K562 (cell line): ENCODE data around the gene ALAS2. TPM values are rescaled to one million over a fixed set of nuclear protein-coding genes. Genes with fewer than 3 reads are reported as not detected.

ENCODE experiments used
- polyA plus RNA-seq, 8 experiments: library from polyadenylated mRNA; depleted of rRNA in 4 of 8; stranded (reverse) in 5 of 8; unstranded in 3 of 8; fragments of >200 nt; fragmentation: Nextera tagmentation in 2 of 8; fragmentation: Illumina TruSeq in 1 of 8; extraction: Ambion mirVana in 2 of 8; extraction: Trizol in 1 of 8; gene quantifications; 2 replicates each; pipeline versions ENCODE4 v1.2.1 to v1.2.3, GENCODE V29; 2011 to 2014; ENCODE audit warnings: inconsistent platforms in 1 of 8, missing spikeins in 1 of 8
- total RNA-seq, 7 experiments: library from RNA; depleted of rRNA in 6 of 7; stranded (reverse); fragments of >200 nt in 6 of 7; fragmentation: Illumina TruSeq in 2 of 7; extraction: Trizol in 2 of 7; gene quantifications; 2 replicates each; pipeline versions ENCODE4 v1.2.1 to v1.2.3, GENCODE V29; 2011 to 2021; ENCODE audit warnings: low replicate concordance in 1 of 7

The ALAS2 gene
- total and polyA plus RNA-seq, 9 of the 15 experiments (the other 6 are each of a cell fraction or from before 2014, with no cell fraction given): 14.6 to 101 (median 33.4) TPM

Other genes with a start within 250 kb of the ALAS2 start
Only the 7 nearest of the 9 such genes appear.
- 23.1 and 25.3 TPM in 2 replicates for gene MAGED2, start 223.2 kb downstream of the ALAS2 start, total RNA-seq (2014; rRNA removed)
- 16.7 and 19.7 TPM in 2 replicates for gene MAGED2, start 223.2 kb downstream of the ALAS2 start, total RNA-seq (2014; rRNA removed; fragmentation: Illumina TruSeq; extraction: Trizol)
- gene MAGED2, start 223.2 kb downstream of the ALAS2 start, total RNA-seq (2015; rRNA removed; fragmentation: Illumina TruSeq; extraction: Trizol): 23.1 and 23.4 TPM in 2 replicates
- gene MAGED2, start 223.2 kb downstream of the ALAS2 start, total RNA-seq (2021): 21.9 and 22.4 TPM in 2 replicates
- gene MAGED2, start 223.2 kb downstream of the ALAS2 start, polyA plus RNA-seq (2011; rRNA removed): 49.1 and 69.3 TPM in 2 replicates
- gene MAGED2, start 223.2 kb downstream of the ALAS2 start, polyA plus RNA-seq (2014; fragmentation: Illumina TruSeq; extraction: Trizol): 31.3 and 36.1 TPM in 2 replicates
- 10 to 100 TPM; 22.8 to 45.9 TPM for gene MAGED2, start 223.2 kb downstream of the ALAS2 start, polyA plus RNA-seq (2014; fragmentation: Nextera tagmentation; extraction: Ambion mirVana)
- 33.0 and 36.1 TPM in 2 replicates for gene MAGED2, start 223.2 kb downstream of the ALAS2 start, polyA plus RNA-seq (2014; rRNA removed)
- gene TRO, start 110.2 kb downstream of the ALAS2 start, total RNA-seq (2014; rRNA removed): 0.41 and 0.65 TPM in 2 replicates
- 0.33 and 0.45 TPM in 2 replicates for gene TRO, start 110.2 kb downstream of the ALAS2 start, total RNA-seq (2014; rRNA removed; fragmentation: Illumina TruSeq; extraction: Trizol)
- 0.26 and 0.40 TPM in 2 replicates for gene TRO, start 110.2 kb downstream of the ALAS2 start, total RNA-seq (2015; rRNA removed; fragmentation: Illumina TruSeq; extraction: Trizol)
- 0.74 and 1.7 TPM in 2 replicates for gene TRO, start 110.2 kb downstream of the ALAS2 start, total RNA-seq (2021)
- gene TRO, start 110.2 kb downstream of the ALAS2 start, polyA plus RNA-seq (2011; rRNA removed): 0.18 TPM in 2 replicates
- 0.73 and 1.3 TPM in 2 replicates for gene TRO, start 110.2 kb downstream of the ALAS2 start, polyA plus RNA-seq (2014; fragmentation: Illumina TruSeq; extraction: Trizol)
- gene TRO, start 110.2 kb downstream of the ALAS2 start, polyA plus RNA-seq (2014; fragmentation: Nextera tagmentation; extraction: Ambion mirVana): 1 to 10 TPM in 1 of 2 experiments, under 1 TPM in 1; 0.38 to 1.1 TPM
- 0.63 and 0.93 TPM in 2 replicates for gene TRO, start 110.2 kb downstream of the ALAS2 start, polyA plus RNA-seq (2014; rRNA removed)
- not detected in 2 replicates for gene PFKFB1, start 36.8 kb downstream of the ALAS2 start, total RNA-seq (2014; rRNA removed)
- 0.15 TPM in 1 of 2 replicates, not detected in the other for gene PFKFB1, start 36.8 kb downstream of the ALAS2 start, total RNA-seq (2014; rRNA removed; fragmentation: Illumina TruSeq; extraction: Trizol)
- gene PFKFB1, start 36.8 kb downstream of the ALAS2 start, total RNA-seq (2015; rRNA removed; fragmentation: Illumina TruSeq; extraction: Trizol): 0.11 and 0.18 TPM in 2 replicates
- gene PFKFB1, start 36.8 kb downstream of the ALAS2 start, total RNA-seq (2021): 0.24 TPM in 1 of 2 replicates, not detected in the other
- 0.18 and 0.22 TPM in 2 replicates for gene PFKFB1, start 36.8 kb downstream of the ALAS2 start, polyA plus RNA-seq (2011; rRNA removed)
- 0.09 and 0.15 TPM in 2 replicates for gene PFKFB1, start 36.8 kb downstream of the ALAS2 start, polyA plus RNA-seq (2014; fragmentation: Illumina TruSeq; extraction: Trizol)
- under 1 TPM in 1 of 2 experiments, not detected in 1; 0.07 TPM for gene PFKFB1, start 36.8 kb downstream of the ALAS2 start, polyA plus RNA-seq (2014; fragmentation: Nextera tagmentation; extraction: Ambion mirVana)
- 0.08 TPM in 1 of 2 replicates, not detected in the other for gene PFKFB1, start 36.8 kb downstream of the ALAS2 start, polyA plus RNA-seq (2014; rRNA removed)
- gene APEX2, start 30.6 kb downstream of the ALAS2 start, total RNA-seq (2014; rRNA removed): 9.4 and 14.6 TPM in 2 replicates
- gene APEX2, start 30.6 kb downstream of the ALAS2 start, total RNA-seq (2014; rRNA removed; fragmentation: Illumina TruSeq; extraction: Trizol): 9.2 and 11.1 TPM in 2 replicates
- 13.0 and 13.3 TPM in 2 replicates for gene APEX2, start 30.6 kb downstream of the ALAS2 start, total RNA-seq (2015; rRNA removed; fragmentation: Illumina TruSeq; extraction: Trizol)
- gene APEX2, start 30.6 kb downstream of the ALAS2 start, total RNA-seq (2021): 25.9 and 28.9 TPM in 2 replicates
- 27.6 and 36.8 TPM in 2 replicates for gene APEX2, start 30.6 kb downstream of the ALAS2 start, polyA plus RNA-seq (2011; rRNA removed)
- 27.4 and 28.9 TPM in 2 replicates for gene APEX2, start 30.6 kb downstream of the ALAS2 start, polyA plus RNA-seq (2014; fragmentation: Illumina TruSeq; extraction: Trizol)
- gene APEX2, start 30.6 kb downstream of the ALAS2 start, polyA plus RNA-seq (2014; fragmentation: Nextera tagmentation; extraction: Ambion mirVana): 10 to 100 TPM; 16.4 to 34.2 TPM
- gene APEX2, start 30.6 kb downstream of the ALAS2 start, polyA plus RNA-seq (2014; rRNA removed): 27.0 and 31.3 TPM in 2 replicates
- 12.7 and 13.8 TPM in 2 replicates for gene PAGE2B, start 44.1 kb upstream of the ALAS2 start, total RNA-seq (2014; rRNA removed)
- 23.1 and 24.3 TPM in 2 replicates for gene PAGE2B, start 44.1 kb upstream of the ALAS2 start, total RNA-seq (2014; rRNA removed; fragmentation: Illumina TruSeq; extraction: Trizol)
- 16.1 and 16.5 TPM in 2 replicates for gene PAGE2B, start 44.1 kb upstream of the ALAS2 start, total RNA-seq (2015; rRNA removed; fragmentation: Illumina TruSeq; extraction: Trizol)
- 8.6 and 9.3 TPM in 2 replicates for gene PAGE2B, start 44.1 kb upstream of the ALAS2 start, total RNA-seq (2021)
- 1.3 and 1.8 TPM in 2 replicates for gene PAGE2B, start 44.1 kb upstream of the ALAS2 start, polyA plus RNA-seq (2011; rRNA removed)
- 13.4 and 13.8 TPM in 2 replicates for gene PAGE2B, start 44.1 kb upstream of the ALAS2 start, polyA plus RNA-seq (2014; fragmentation: Illumina TruSeq; extraction: Trizol)
- 10 to 100 TPM; 28.1 to 36.0 TPM for gene PAGE2B, start 44.1 kb upstream of the ALAS2 start, polyA plus RNA-seq (2014; fragmentation: Nextera tagmentation; extraction: Ambion mirVana)
- 12.8 and 19.7 TPM in 2 replicates for gene PAGE2B, start 44.1 kb upstream of the ALAS2 start, polyA plus RNA-seq (2014; rRNA removed)
- 0.59 and 0.78 TPM in 2 replicates for gene PAGE2, start 58.0 kb upstream of the ALAS2 start, total RNA-seq (2014; rRNA removed)
- gene PAGE2, start 58.0 kb upstream of the ALAS2 start, total RNA-seq (2014; rRNA removed; fragmentation: Illumina TruSeq; extraction: Trizol): 1.6 and 2.1 TPM in 2 replicates
- gene PAGE2, start 58.0 kb upstream of the ALAS2 start, total RNA-seq (2015; rRNA removed; fragmentation: Illumina TruSeq; extraction: Trizol): 1.2 and 2.1 TPM in 2 replicates
- 0.78 TPM in 1 of 2 replicates, not detected in the other for gene PAGE2, start 58.0 kb upstream of the ALAS2 start, total RNA-seq (2021)
- 0.40 and 2.4 TPM in 2 replicates for gene PAGE2, start 58.0 kb upstream of the ALAS2 start, polyA plus RNA-seq (2011; rRNA removed)
- 1.3 and 1.4 TPM in 2 replicates for gene PAGE2, start 58.0 kb upstream of the ALAS2 start, polyA plus RNA-seq (2014; fragmentation: Illumina TruSeq; extraction: Trizol)
- 1 to 10 TPM; 3.0 to 3.7 TPM for gene PAGE2, start 58.0 kb upstream of the ALAS2 start, polyA plus RNA-seq (2014; fragmentation: Nextera tagmentation; extraction: Ambion mirVana)
- 0.22 and 0.77 TPM in 2 replicates for gene PAGE2, start 58.0 kb upstream of the ALAS2 start, polyA plus RNA-seq (2014; rRNA removed)
- gene PAGE5, start 189.4 kb upstream of the ALAS2 start, total RNA-seq (2014; rRNA removed): 175 and 195 TPM in 2 replicates
- 342 and 391 TPM in 2 replicates for gene PAGE5, start 189.4 kb upstream of the ALAS2 start, total RNA-seq (2014; rRNA removed; fragmentation: Illumina TruSeq; extraction: Trizol)
- 322 and 336 TPM in 2 replicates for gene PAGE5, start 189.4 kb upstream of the ALAS2 start, total RNA-seq (2015; rRNA removed; fragmentation: Illumina TruSeq; extraction: Trizol)
- 143 and 149 TPM in 2 replicates for gene PAGE5, start 189.4 kb upstream of the ALAS2 start, total RNA-seq (2021)
- gene PAGE5, start 189.4 kb upstream of the ALAS2 start, polyA plus RNA-seq (2011; rRNA removed): 42.0 and 146 TPM in 2 replicates
- gene PAGE5, start 189.4 kb upstream of the ALAS2 start, polyA plus RNA-seq (2014; fragmentation: Illumina TruSeq; extraction: Trizol): 344 and 376 TPM in 2 replicates
- gene PAGE5, start 189.4 kb upstream of the ALAS2 start, polyA plus RNA-seq (2014; fragmentation: Nextera tagmentation; extraction: Ambion mirVana): 100 to 1,000 TPM; 570 to 571 TPM
- gene PAGE5, start 189.4 kb upstream of the ALAS2 start, polyA plus RNA-seq (2014; rRNA removed): 346 and 392 TPM in 2 replicates